Measurements from ENCODE around the gene TFF1.
A peak's percentile ranks its signal among the peaks of the same experiment; 100 is the strongest.

TFF1 gene

GRCh38 chr21:42398436-42399028 is 32.2 kb upstream of the TFF1 start:
- DNase-seq (ENCODE audit: low spot score): no peak

GRCh38 chr21:42397746-42398394 is 31.5 kb upstream of the TFF1 start:
- no peak for DNase-seq (ENCODE audit: low spot score)

- DNase-seq (ENCODE audit: low spot score): no peak
These were observed 30.7 kb upstream of the TFF1 start for GRCh38 chr21:42396799-42397745.

DNA sequence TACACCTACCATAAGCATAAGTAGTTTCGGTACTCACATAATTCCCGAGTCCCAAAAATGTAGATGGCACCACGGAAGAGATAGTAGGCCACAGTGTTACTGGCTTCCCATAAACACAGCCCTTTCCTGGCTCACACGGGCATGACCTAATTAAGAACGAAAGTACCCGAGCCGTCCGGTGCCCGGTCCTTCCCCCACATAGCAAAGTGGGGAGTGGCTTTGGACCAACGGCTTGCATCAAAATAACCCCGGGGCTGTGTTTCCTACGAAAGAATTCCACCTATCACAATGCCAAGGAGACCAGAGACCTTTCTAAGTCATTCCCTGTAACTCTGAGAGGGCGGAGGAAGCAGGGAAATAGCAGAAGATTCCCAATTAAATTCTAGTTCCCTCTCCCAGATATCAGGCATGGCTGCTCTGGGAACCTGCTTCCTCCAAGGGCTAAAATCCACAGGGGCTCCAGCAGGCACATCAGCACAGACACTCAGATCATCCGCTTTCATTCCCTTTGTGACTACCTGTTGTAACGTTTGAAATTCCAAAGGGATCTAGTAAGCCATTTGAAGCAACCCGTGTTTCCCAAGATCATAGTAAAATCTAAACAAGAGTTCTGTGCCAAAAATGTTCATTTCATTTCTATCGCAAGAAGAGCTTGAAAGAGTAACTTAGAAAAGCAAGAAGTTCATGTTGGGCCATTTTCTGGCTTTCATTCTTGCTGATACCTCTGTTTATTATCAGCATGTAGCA is 29.7 kb upstream of the TFF1 start, which contains the start of gene TMPRSS3:
TSS of gene TMPRSS3 (minus strand) at position 148 of the 747 bp plus-strand sequence. CDS start 635 bp downstream, outside the sequence.
- no peak for DNase-seq (ENCODE audit: low spot score)

DNA sequence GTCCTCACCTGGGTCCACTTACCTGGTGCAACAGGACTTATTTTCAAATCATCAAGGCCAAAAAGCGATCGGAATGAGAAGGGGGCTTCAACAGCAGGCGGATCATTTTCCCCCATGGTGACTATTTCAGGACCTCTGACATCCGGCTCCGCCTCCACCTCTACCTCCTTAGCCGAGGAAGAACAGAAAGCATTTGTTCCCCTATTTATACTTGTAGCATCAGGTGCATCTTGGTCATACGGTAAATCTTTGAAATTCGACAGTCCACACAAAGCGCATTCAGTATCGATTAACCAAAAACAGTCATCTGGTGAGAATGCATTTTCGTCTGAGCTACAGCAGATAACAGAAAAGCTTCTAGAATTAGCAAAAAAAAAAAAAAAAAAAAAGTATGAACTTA is 29.0 kb upstream of the TFF1 start:
- no peak for DNase-seq (ENCODE audit: low spot score)

DNA sequence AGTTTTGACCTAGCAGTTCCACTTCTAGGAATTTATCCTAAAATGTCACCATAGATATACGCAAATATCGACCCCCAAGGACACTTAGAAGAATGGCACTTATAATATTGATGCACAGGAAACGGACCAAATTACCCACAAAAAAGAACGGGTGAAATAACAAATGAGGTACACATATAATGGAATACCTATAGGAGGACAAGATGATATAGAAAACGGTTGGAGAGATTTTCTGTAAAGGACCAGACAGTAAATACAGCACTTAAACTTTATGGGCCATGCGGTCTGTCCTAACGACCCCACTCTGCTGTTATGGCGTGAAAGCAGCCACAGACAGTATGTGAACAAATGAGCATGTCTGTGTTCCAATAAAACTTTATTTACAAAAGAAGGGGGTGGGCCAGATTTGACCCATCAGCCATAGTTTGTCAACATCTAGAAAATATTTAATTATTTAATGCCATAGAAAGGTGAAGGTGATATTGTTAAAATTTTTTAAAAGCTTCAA is 27.2 kb upstream of the TFF1 start:
- DNase-seq (ENCODE audit: low spot score): no peak

DNA sequence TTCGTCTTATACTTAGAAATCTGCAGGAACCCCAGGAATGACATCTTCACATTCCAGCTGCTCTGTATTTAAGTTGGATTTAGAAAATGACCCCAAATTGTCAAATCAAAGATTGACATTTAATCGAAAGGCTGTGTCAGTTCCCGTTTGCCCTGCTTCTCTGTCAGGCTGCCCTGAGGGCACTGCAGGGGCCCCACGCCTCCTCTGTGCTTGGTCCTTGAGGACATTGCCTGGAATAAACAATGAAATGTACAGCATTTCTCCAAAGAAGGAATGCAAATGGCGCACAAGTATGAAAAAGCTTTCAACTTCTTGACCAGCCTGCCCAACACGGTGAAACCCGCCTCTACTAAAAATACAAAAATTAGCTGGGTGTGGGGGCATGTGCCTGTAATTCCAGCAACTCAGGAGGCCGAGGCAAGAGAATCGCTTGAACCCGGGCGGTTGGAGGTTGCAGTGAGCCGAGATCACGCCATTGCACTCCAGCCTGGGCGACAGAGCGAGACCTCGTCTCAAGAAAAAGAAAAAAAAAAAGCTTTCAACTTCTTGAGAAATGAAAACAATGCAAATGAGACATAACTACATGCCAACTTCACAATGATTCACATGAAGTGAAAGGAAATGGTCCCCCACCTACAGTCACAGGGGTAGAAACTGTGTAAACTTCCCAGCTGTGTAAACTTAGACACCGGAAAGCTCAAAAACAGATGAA is 26.6 kb upstream of the TFF1 start:
- DNase-seq (ENCODE audit: low spot score): peak; percentile 78

GRCh38 chr21:42391297-42391696 is 25.0 kb upstream of the TFF1 start:
- DNase-seq (ENCODE audit: low spot score): no peak

GRCh38 chr21:42390696-42391095 is 24.4 kb upstream of the TFF1 start:
- DNase-seq (ENCODE audit: low spot score): no peak

GRCh38 chr21:42390193-42390592 is 23.9 kb upstream of the TFF1 start:
- no peak for DNase-seq (ENCODE audit: low spot score)

- no peak for DNase-seq (ENCODE audit: low spot score)
These were observed 23.1 kb upstream of the TFF1 start for GRCh38 chr21:42389449-42389835.

GRCh38 chr21:42388740-42389448 is 22.6 kb upstream of the TFF1 start:
- no peak for DNase-seq (ENCODE audit: low spot score)

- DNase-seq (ENCODE audit: low spot score): no peak
These were observed 21.6 kb upstream of the TFF1 start for GRCh38 chr21:42387843-42388340.

GRCh38 chr21:42387164-42387563 is 20.8 kb upstream of the TFF1 start:
- DNase-seq (ENCODE audit: low spot score): no peak

GRCh38 chr21:42386034-42386591 is 19.8 kb upstream of the TFF1 start:
- DNase-seq (ENCODE audit: low spot score): no peak

- no peak for DNase-seq (ENCODE audit: low spot score)
These were observed 19.3 kb upstream of the TFF1 start for GRCh38 chr21:42385619-42386018.

- DNase-seq (ENCODE audit: low spot score): no peak
These were observed 18.7 kb upstream of the TFF1 start for GRCh38 chr21:42384989-42385388.

GRCh38 chr21:42384156-42384945 is 18.0 kb upstream of the TFF1 start:
- no peak for DNase-seq (ENCODE audit: low spot score)

DNA sequence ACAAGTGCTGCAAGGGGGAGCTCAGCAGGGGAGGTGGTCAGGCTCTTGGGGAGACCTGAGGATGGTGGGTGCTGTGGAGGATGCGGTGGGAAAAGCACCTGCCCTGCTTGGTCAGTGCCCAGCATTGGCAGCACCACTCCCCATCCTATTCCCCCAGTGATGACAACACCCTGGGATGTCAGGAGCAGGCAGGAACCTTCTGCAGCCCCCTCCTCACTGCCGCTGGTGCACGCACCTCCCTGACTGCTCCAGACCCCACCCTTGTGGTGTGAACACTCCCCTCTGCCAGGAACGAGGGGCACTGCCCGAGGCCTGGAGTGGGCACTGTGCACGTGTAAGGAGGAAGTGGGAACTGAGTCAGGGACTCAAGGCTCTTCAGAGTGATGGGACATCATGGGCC is 17.0 kb upstream of the TFF1 start:
- no peak for DNase-seq (ENCODE audit: low spot score)

Measured in kidney capillary endothelial cell (primary cell).